ENCODE measurements around the gene FOXN3.
"Not testable (repeated sequence)": the region's sequence is repeated elsewhere in the genome, so short reads cannot be mapped to it uniquely, and the experiment has no call there.

Gene FOXN3

GRCh38 chr14:89267163-89267562 lies 149.9 kb downstream of the FOXN3 start:
- no peak for DNase-seq

- DNase-seq, result no peak
Measured at GRCh38 chr14:89266754-89267153, 150.3 kb downstream of the FOXN3 start.

- DNase-seq, result no peak
Measured at GRCh38 chr14:89265234-89265633, 151.8 kb downstream of the FOXN3 start.

GRCh38 chr14:89264196-89264800 lies 152.7 kb downstream of the FOXN3 start:
- no peak for DNase-seq

- DNase-seq, result no peak
Measured at GRCh38 chr14:89262041-89262440, 155.0 kb downstream of the FOXN3 start.

GRCh38 chr14:89260898-89261297 lies 156.1 kb downstream of the FOXN3 start:
- DNase-seq, result no peak

GRCh38 chr14:89259951-89260609 lies 157.0 kb downstream of the FOXN3 start:
- no peak for DNase-seq

GRCh38 chr14:89258728-89259273 lies 158.2 kb downstream of the FOXN3 start:
- DNase-seq, result no peak

GRCh38 chr14:89256951-89257350 lies 160.1 kb downstream of the FOXN3 start:
- DNase-seq, result no peak

GRCh38 chr14:89256283-89256682 lies 160.8 kb downstream of the FOXN3 start:
- DNase-seq, result no peak

GRCh38 chr14:89255852-89256251 lies 161.2 kb downstream of the FOXN3 start:
- no peak for DNase-seq

- no peak for DNase-seq
Measured at GRCh38 chr14:89255012-89255411, 162.0 kb downstream of the FOXN3 start.

GRCh38 chr14:89254166-89254909 lies 162.7 kb downstream of the FOXN3 start:
- no peak for DNase-seq

GRCh38 chr14:89252887-89253532 lies 164.0 kb downstream of the FOXN3 start:
- DNase-seq, result no peak

- DNase-seq, result no peak
Measured at GRCh38 chr14:89251061-89251460, 166.0 kb downstream of the FOXN3 start.

- DNase-seq, result not testable (repeated sequence)
Measured at GRCh38 chr14:89250655-89250975, 166.4 kb downstream of the FOXN3 start.

- no peak for DNase-seq
Measured at GRCh38 chr14:89249972-89250654, 166.9 kb downstream of the FOXN3 start.

- no peak for DNase-seq
Measured at GRCh38 chr14:89249065-89249695, 167.9 kb downstream of the FOXN3 start.

- no peak for DNase-seq
Measured at GRCh38 chr14:89248411-89249064, 168.5 kb downstream of the FOXN3 start.

- DNase-seq, result no peak
Measured at GRCh38 chr14:89247457-89248122, 169.4 kb downstream of the FOXN3 start.

- no peak for DNase-seq
Measured at GRCh38 chr14:89246290-89246689, 170.7 kb downstream of the FOXN3 start.
